B cell (primary cell): ENCODE data around the gene TLX1. TPM values are rescaled to one million over a fixed set of nuclear protein-coding genes. Genes with fewer than 3 reads are reported as not detected.

Experiments
- ATAC-seq: fragments of 200-7000 bp; cut with Tn5 transposase; one replicate; pipeline ENCODE4 v1.10.0; 2021; ENCODE audit warnings: low read depth, mild to moderate bottlenecking, moderate number of reproducible peaks, moderate library complexity
- CTCF ChIA-PET: fragments of 350-600 bp; sonication (Branson Sonifier 250); formaldehyde crosslinking; loops from one replicate; lab custom pipeline; 2021; ENCODE audit warnings: antibody characterized with exemption, inconsistent platforms; lab: Charles Lee
- POLR2A ChIA-PET: fragments of 350-600 bp; sonication (Branson Sonifier 250); formaldehyde crosslinking; loops from one replicate; lab custom pipeline; 2021; ENCODE audit warnings: antibody characterized with exemption; lab: Charles Lee
- DNase-seq: peaks from one replicate; pipeline ENCODE4 v3.0.0; 2013
- H2AFZ ChIP-seq: 2 replicates; pipeline ENCODE4 v1.6.1; 2012; ENCODE audit warnings: mild to moderate bottlenecking, low read depth, low read length; ENCODE audit not compliant: insufficient read depth, poor library complexity, severe bottlenecking
- H3K27ac ChIP-seq, 2 donors: 1 replicate in 1 of 2; 2 replicates in 1 of 2; pipeline ENCODE4 v1.5.1; 2012 to 2013; ENCODE audit warnings: low read length in 2 of 2, mild to moderate bottlenecking in 2 of 2, moderate library complexity in 1 of 2
- H3K27me3 ChIP-seq, 4 experiments: fragments of 200-600 bp in 1 of 4; sonication (generic) in 1 of 4; replicated peaks in 1 of 4; 1 replicate in 2 of 4; 2 replicates in 2 of 4; pipeline versions ENCODE4 v1.6.1 to v1.7.0; 2013 to 2016; ENCODE audit warnings: low read length in 3 of 4, mild to moderate bottlenecking in 2 of 4, mixed read lengths in 1 of 4, moderate library complexity in 1 of 4; ENCODE audit not compliant: insufficient read depth in 4 of 4, control insufficient read depth in 3 of 4; ENCODE audit errors: control extremely low read depth in 1 of 4
- H3K36me3 ChIP-seq, 2 experiments: replicated peaks in 1 of 2; 1 replicate in 1 of 2; 2 replicates in 1 of 2; pipeline versions ENCODE4 v1.6.1 to v1.7.1; 2013; ENCODE audit warnings: low read length in 1 of 2; ENCODE audit not compliant: insufficient read depth in 2 of 2, control insufficient read depth in 1 of 2; ENCODE audit errors: control extremely low read depth in 1 of 2, extremely low read depth in 1 of 2
- H3K4me1 ChIP-seq, 2 donors: fragments of 200-600 bp in 1 of 2; sonication (generic) in 1 of 2; 1 replicate in 1 of 2; 2 replicates in 1 of 2; pipeline versions ENCODE4 v1.5.1 to v1.6.1; 2013 to 2017; ENCODE audit warnings: low read length in 2 of 2; ENCODE audit not compliant: control insufficient read depth in 2 of 2, insufficient read depth in 2 of 2
- H3K4me2 ChIP-seq: replicated peaks from 2 replicates; pipeline ENCODE3; 2012; ENCODE audit warnings: mild to moderate bottlenecking, low read depth, low read length; ENCODE audit not compliant: poor library complexity, severe bottlenecking
- H3K4me3 ChIP-seq, 5 experiments: fragments of 200-600 bp in 1 of 5; sonication (generic) in 1 of 5; 1 replicate in 3 of 5; 2 replicates in 2 of 5; pipeline versions ENCODE4 v1.5.1 to v1.7.0; 2011 to 2016; ENCODE audit warnings: low read length in 4 of 5, mild to moderate bottlenecking in 4 of 5, low read depth in 2 of 5, control low read depth in 1 of 5, moderate library complexity in 1 of 5; ENCODE audit not compliant: insufficient read depth in 1 of 5; ENCODE audit errors: control extremely low read depth in 1 of 5, extremely low read depth in 1 of 5
- H3K79me2 ChIP-seq: fragments of 200-600 bp; sonication (generic); one replicate; pipeline ENCODE4 v1.6.0; 2016; ENCODE audit warnings: low read length; ENCODE audit not compliant: control insufficient read depth, insufficient read depth
- H3K9ac ChIP-seq: fragments of 200-600 bp; sonication (generic); 2 replicates; pipeline ENCODE4 v1.6.1; 2017; ENCODE audit warnings: mild to moderate bottlenecking, low read length, moderate library complexity
- H3K9me3 ChIP-seq, 3 donors: one replicate each; pipeline versions ENCODE4 v1.6.1 to v1.7.1; 2013; ENCODE audit warnings: low read length in 2 of 3; ENCODE audit not compliant: control insufficient read depth in 2 of 3, insufficient read depth in 1 of 3; ENCODE audit errors: control extremely low read depth in 1 of 3
- H4K20me1 ChIP-seq: 2 replicates; pipeline ENCODE4 v1.6.0; 2012; ENCODE audit warnings: mild to moderate bottlenecking, low read length; ENCODE audit not compliant: insufficient read depth, control insufficient read depth, poor library complexity, severe bottlenecking
- H3K27ac Mint-ChIP-seq: one replicate; pipeline ENCODE4 v1.8.0; 2021; ENCODE audit warnings: mixed read lengths
- H3K27me3 Mint-ChIP-seq: one replicate; pipeline ENCODE4 v1.8.0; 2021; ENCODE audit warnings: mixed read lengths
- H3K4me1 Mint-ChIP-seq: one replicate; pipeline ENCODE4 v1.8.0; 2021; ENCODE audit warnings: mixed read lengths
- H3K4me3 Mint-ChIP-seq: one replicate; pipeline ENCODE4 v1.8.0; 2021; ENCODE audit warnings: mixed read lengths
- H3K9me3 Mint-ChIP-seq: one replicate; pipeline ENCODE4 v1.8.0; 2022; ENCODE audit warnings: mixed read lengths; ENCODE audit not compliant: insufficient read depth
- CTCF ChIP-seq: fragments of 200-600 bp; IDR thresholded peaks from one replicate; pipeline ENCODE4 v1.8.0; 2022; ENCODE audit warnings: antibody characterized with exemption, mild to moderate bottlenecking
- EZH2 ChIP-seq: IDR thresholded peaks from 2 replicates; pipeline ENCODE4 v1.6.1; 2012; ENCODE audit warnings: borderline replicate concordance, low read depth, mild to moderate bottlenecking, moderate library complexity, low read length; ENCODE audit not compliant: insufficient read depth, poor library complexity, severe bottlenecking
- WGBS: methylation state at CpG from one replicate; pipeline ENCODE4 v1.1.5; 2013; ENCODE audit warnings: missing lambda C conversion rate; ENCODE audit not compliant: insufficient coverage; 5-methylcytosine and 5-hydroxymethylcytosine counted together
- intact Hi-C: fragments of 100-400 bp; cut with micrococcal nuclease; formaldehyde crosslinking; loops from one replicate; pipeline ENCODE4 v1.10.0; 2022
- polyA plus RNA-seq: library from polyadenylated mRNA; depleted of rRNA; stranded (reverse); fragments of >200 nt; gene quantifications from 2 replicates; pipeline ENCODE4 v1.2.3, GENCODE V29; 2012
- total RNA-seq, 2 donors: library from RNA; stranded (reverse); fragments of 120-200 nt in 1 of 2; gene quantifications; 1 replicate in 1 of 2; 2 replicates in 1 of 2; pipeline versions ENCODE4 v1.2.3 to v1.2.4, GENCODE V29; 2013 to 2022

The TLX1 gene
- total and polyA plus RNA-seq, 2 donors (not counting 1 experiment from before 2014, with no cell fraction given), result not detected

- ATAC-seq (no peak), DNase-seq (no peak)
- Histone ChIP-seq H3K9me3 (peaks cover 0 to 3% (median 0%) of the 10 kb centered on the region in 3 donors), H3K4me1 (no peaks in the 10 kb centered on the region), H3K9ac (no peak overlapping the region), H2AFZ (no peak overlapping the region), H3K27me3 (peaks cover 0 to 80% (median 13%) of the 10 kb centered on the region in 4 experiments), H3K4me2 (no peak overlapping the region), H3K27ac (no peak overlapping the region), H3K4me3 (no peak overlapping the region), H4K20me1 (no peaks in the 10 kb centered on the region), H3K79me2 (no peaks in the 10 kb centered on the region), H3K36me3 (no peaks in the 10 kb centered on the region)
- no peaks in the 10 kb centered on the region for H3K9me3 Mint-ChIP-seq
- TF ChIP-seq EZH2, result no peak
- TF ChIP-seq CTCF, result no peak
- H3K4me3 Mint-ChIP-seq, result no peak overlapping the region
- H3K4me1 Mint-ChIP-seq, result peaks cover under 1% of the 10 kb centered on the region
- 82% methylated on average over 4 of the region's 5 CpGs for WGBS
- ChIA-PET POLR2A (no interaction called here), CTCF (interaction anchor here (3.6 to 13.9 kb wide), 2 partner anchors 12 to 50 kb away, joined by 15 to 347 read pairs; no protein-coding TSS in a partner anchor)
- H3K27ac Mint-ChIP-seq, result no peak overlapping the region
- intact Hi-C loops, result no loop called here
- H3K27me3 Mint-ChIP-seq, result peaks cover 67% of the 10 kb centered on the region
These were observed 40.5 kb upstream of the TLX1 start for GRCh38 chr10:101090597-101090996.

GRCh38 chr10:101091546-101092290 lies 39.4 kb upstream of the TLX1 start:
- no peak overlapping the region for H2AFZ ChIP-seq
- TF ChIP-seq CTCF, result no peak
- no peak for TF ChIP-seq EZH2
- ATAC-seq (no peak), DNase-seq (no peak)
- H3K9ac ChIP-seq, result no peak overlapping the region
- no peaks in the 10 kb centered on the region for H3K9me3 Mint-ChIP-seq
- intact Hi-C loops, result no loop called here
- ChIA-PET CTCF (interaction anchor here (0.9 to 13.9 kb wide), 4 partner anchors 11 to 69 kb away, joined by 3 to 347 read pairs (median 9); no protein-coding TSS in a partner anchor), POLR2A (no interaction called here)
- H3K4me2 ChIP-seq, result no peak overlapping the region
- H3K27me3 Mint-ChIP-seq, result peaks cover 66% of the 10 kb centered on the region
- peaks cover 2% of the 10 kb centered on the region for H3K4me1 Mint-ChIP-seq
- H3K9me3 ChIP-seq, result peaks cover 0 to 3% (median 0%) of the 10 kb centered on the region in 3 donors
- H3K27ac Mint-ChIP-seq, result no peak overlapping the region
- H3K4me3 ChIP-seq, result no peak overlapping the region
- WGBS, result 79% methylated on average over 7 of the region's 12 CpGs
- no peak overlapping the region for H3K4me3 Mint-ChIP-seq
- no peaks in the 10 kb centered on the region for H3K4me1 ChIP-seq
- no peak overlapping the region for H3K27ac ChIP-seq
- no peaks in the 10 kb centered on the region for H4K20me1 ChIP-seq
- H3K27me3 ChIP-seq, result peaks cover 0 to 85% (median 13%) of the 10 kb centered on the region in 4 experiments
- H3K36me3 ChIP-seq, result no peaks in the 10 kb centered on the region
- H3K79me2 ChIP-seq, result no peaks in the 10 kb centered on the region
